Transverse colon (tissue), 4 donors: ENCODE data around the gene HMCN1. TPM values are rescaled to one million over a fixed set of nuclear protein-coding genes. Genes with fewer than 3 reads are reported as not detected.

Experiments used
- DNase-seq: peaks from one replicate; pipeline ENCODE4 v3.0.0-alpha.2; 2019
- H3K27ac ChIP-seq, 4 donors: fragments of 200-600 bp; sonication (generic); 2 replicates each; pipeline ENCODE4 v1.5.1; 2016 to 2018; ENCODE audit warnings: inconsistent platforms in 4 of 4
- H3K27me3 ChIP-seq: fragments of 200-600 bp; sonication (generic); 2 replicates; pipeline ENCODE4 v1.5.1; 2017; ENCODE audit warnings: inconsistent platforms
- H3K36me3 ChIP-seq, 4 donors: fragments of 200-600 bp; sonication (generic); 2 replicates each; pipeline ENCODE4 v1.5.1; 2017 to 2019; ENCODE audit warnings: inconsistent platforms in 4 of 4
- H3K4me1 ChIP-seq, 4 donors: fragments of 200-600 bp; sonication (generic); 2 replicates each; pipeline ENCODE4 v1.5.1; 2017 to 2020; ENCODE audit warnings: inconsistent platforms in 4 of 4
- H3K4me3 ChIP-seq, 4 donors: fragments of 200-600 bp; sonication (generic); 1 replicate in 1 of 4; 2 replicates in 3 of 4; pipeline versions ENCODE4 v1.5.1 to v1.6.1; 2017 to 2019; ENCODE audit warnings: inconsistent platforms in 4 of 4
- H3K9me3 ChIP-seq, 2 donors: fragments of 200-600 bp; sonication (generic); 2 replicates each; pipeline ENCODE4 v1.5.1; 2017 to 2019; ENCODE audit warnings: inconsistent platforms in 2 of 2
- EP300 ChIP-seq: sonication (generic); formaldehyde crosslinking; IDR thresholded peaks from one replicate; pipeline ENCODE4 v1.6.1; 2017; ENCODE audit warnings: antibody characterized with exemption, low read depth
- POLR2A ChIP-seq: fragments of 450-650 bp; IDR thresholded peaks from one replicate; pipeline ENCODE4 v1.6.1; 2016; ENCODE audit warnings: antibody characterized with exemption, mild to moderate bottlenecking, moderate library complexity
- POLR2AphosphoS5 ChIP-seq, 3 donors: sonication (generic); formaldehyde crosslinking; IDR thresholded peaks; one replicate each; pipeline ENCODE4 v1.6.1; 2016; ENCODE audit warnings: antibody characterized with exemption in 3 of 3
- WGBS, 2 donors: methylation state at CpG; one replicate each; pipeline ENCODE4 v1.1.5; 2018; ENCODE audit warnings: low coverage in 1 of 2; 5-methylcytosine and 5-hydroxymethylcytosine counted together
- in situ Hi-C, 4 donors: fragments of 200-750 bp; cut with MboI; loops; one replicate each; pipeline versions ENCODE4 v1.15.0 to v1.15.1; 2017; ENCODE audit warnings: low sequenced_read_pairs in 3 of 4, low pct_ligation_motif_present in 1 of 4, low pct_unique_long_range_greater_than_20kb in 1 of 4
- intact Hi-C: fragments of 100-400 bp; cut with DNase I; formaldehyde crosslinking; loops from one replicate; pipeline ENCODE4 v1.15.1; 2023; ENCODE audit warnings: low total_unique reads
- total RNA-seq, 4 donors: library from RNA; depleted of rRNA; stranded (reverse); fragments of >200 nt; gene quantifications; one replicate each; pipeline ENCODE4 v1.1.0, GENCODE V29; 2016
- TF ChIP-seq, protein P1 (sequence below), 5 experiments: fragments of 200-600 bp in 3 of 5; fragments of 450-650 bp in 2 of 5; sonication (generic) in 3 of 5; IDR thresholded peaks; 1 replicate in 2 of 5; 2 replicates in 3 of 5; pipeline ENCODE4 v1.5.1; 2016 to 2017; ENCODE audit warnings: antibody characterized with exemption in 5 of 5, inconsistent platforms in 3 of 5, mild to moderate bottlenecking in 2 of 5, moderate library complexity in 1 of 5

HMCN1 gene
- total RNA-seq, 4 donors from 2014 or later, result 1.1 to 2.7 (median 2.1) TPM

- WGBS, 2 donors, result 60 to 77% methylated on average over 2 of the region's 2 CpGs
- intact Hi-C loops (no loop called here), in situ Hi-C loops (no loop called here)
- Histone ChIP-seq H3K27me3 (no peaks in the 10 kb centered on the region), H3K9me3 (no peaks in the 10 kb centered on the region), H3K4me3 (no peak overlapping the region), H3K4me1 (no peaks in the 10 kb centered on the region), H3K27ac (no peak overlapping the region), H3K36me3 (no peaks in the 10 kb centered on the region)
- TF ChIP-seq POLR2AphosphoS5 (IDR thresholded peaks at IDR 0.05) (no peak), POLR2A (no peak), EP300 (no peak)
- TF ChIP-seq, protein P1, sequence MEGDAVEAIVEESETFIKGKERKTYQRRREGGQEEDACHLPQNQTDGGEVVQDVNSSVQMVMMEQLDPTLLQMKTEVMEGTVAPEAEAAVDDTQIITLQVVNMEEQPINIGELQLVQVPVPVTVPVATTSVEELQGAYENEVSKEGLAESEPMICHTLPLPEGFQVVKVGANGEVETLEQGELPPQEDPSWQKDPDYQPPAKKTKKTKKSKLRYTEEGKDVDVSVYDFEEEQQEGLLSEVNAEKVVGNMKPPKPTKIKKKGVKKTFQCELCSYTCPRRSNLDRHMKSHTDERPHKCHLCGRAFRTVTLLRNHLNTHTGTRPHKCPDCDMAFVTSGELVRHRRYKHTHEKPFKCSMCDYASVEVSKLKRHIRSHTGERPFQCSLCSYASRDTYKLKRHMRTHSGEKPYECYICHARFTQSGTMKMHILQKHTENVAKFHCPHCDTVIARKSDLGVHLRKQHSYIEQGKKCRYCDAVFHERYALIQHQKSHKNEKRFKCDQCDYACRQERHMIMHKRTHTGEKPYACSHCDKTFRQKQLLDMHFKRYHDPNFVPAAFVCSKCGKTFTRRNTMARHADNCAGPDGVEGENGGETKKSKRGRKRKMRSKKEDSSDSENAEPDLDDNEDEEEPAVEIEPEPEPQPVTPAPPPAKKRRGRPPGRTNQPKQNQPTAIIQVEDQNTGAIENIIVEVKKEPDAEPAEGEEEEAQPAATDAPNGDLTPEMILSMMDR (IDR thresholded peaks at IDR 0.05), result no peak
- DNase-seq, result no peak
These were observed 100.2 kb downstream of the HMCN1 start for GRCh38 chr1:185834371-185834905.

DNA sequence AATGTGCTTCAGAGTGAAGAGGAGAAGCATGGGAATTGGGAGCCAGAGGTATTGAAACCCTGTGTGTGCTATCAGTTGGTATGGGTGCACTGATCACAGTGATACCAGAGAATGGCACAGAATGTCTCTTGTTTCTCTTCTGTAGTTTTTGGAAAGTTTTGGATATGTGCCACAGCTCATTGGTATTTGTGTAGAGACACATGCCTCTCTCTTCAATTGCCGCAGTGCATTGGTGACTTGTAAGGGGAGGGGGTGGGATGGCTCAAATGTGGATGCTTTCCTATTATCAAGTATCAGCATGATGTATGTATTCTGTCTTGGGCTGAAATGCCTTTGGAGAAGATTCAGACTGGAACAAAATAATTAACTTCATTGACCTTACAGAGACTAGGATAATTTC, 101.0 kb downstream of the HMCN1 start:
- Histone ChIP-seq H3K4me1 (no peaks in the 10 kb centered on the region), H3K27me3 (no peaks in the 10 kb centered on the region), H3K9me3 (no peaks in the 10 kb centered on the region), H3K36me3 (no peaks in the 10 kb centered on the region), H3K4me3 (no peak overlapping the region), H3K27ac (no peak overlapping the region)
- 100% methylated on average over 1 of the region's 1 CpG for WGBS, 2 donors
- no peak for TF ChIP-seq EP300
- TF ChIP-seq POLR2A, result no peak
- no peak for TF ChIP-seq POLR2AphosphoS5 (IDR thresholded peaks at IDR 0.05)
- TF ChIP-seq, protein P1 (IDR thresholded peaks at IDR 0.05), result no peak
- no peak for DNase-seq
- in situ Hi-C loops (no loop called here), intact Hi-C loops (no loop called here)

DNA sequence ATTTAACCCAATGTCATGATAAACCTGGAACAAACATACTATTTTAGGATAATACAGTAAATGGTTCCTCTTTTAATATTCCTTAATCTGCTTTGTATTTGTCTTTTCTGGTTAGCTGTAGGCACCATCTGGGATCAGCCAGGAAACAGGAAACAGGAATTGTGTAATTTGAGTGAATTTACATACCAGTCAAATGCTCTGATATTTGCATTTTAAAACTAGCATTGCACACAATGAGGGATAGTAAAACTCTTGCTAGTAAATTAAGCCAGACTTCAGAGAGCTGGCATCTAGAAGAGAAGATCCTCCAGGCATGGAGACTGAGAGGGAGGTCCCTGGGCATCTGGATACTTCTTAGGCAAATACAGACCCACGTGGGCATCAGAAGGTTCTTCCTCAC, 103.5 kb downstream of the HMCN1 start:
- no peak for DNase-seq
- 27% methylated on average over 1 of the region's 1 CpG; no CpG with 5 or more reads in 1 of the 2 donors for WGBS, 2 donors
- TF ChIP-seq, protein P1 (IDR thresholded peaks at IDR 0.05), result no peak
- no peak for TF ChIP-seq POLR2A
- TF ChIP-seq POLR2AphosphoS5 (IDR thresholded peaks at IDR 0.05), result no peak
- H3K36me3 ChIP-seq, result no peaks in the 10 kb centered on the region
- no peak overlapping the region for H3K27ac ChIP-seq
- no peaks in the 10 kb centered on the region for H3K27me3 ChIP-seq
- in situ Hi-C loops (no loop called here), intact Hi-C loops (no loop called here)
- H3K9me3 ChIP-seq, result no peaks in the 10 kb centered on the region
- no peaks in the 10 kb centered on the region for H3K4me1 ChIP-seq
- H3K4me3 ChIP-seq, result no peak overlapping the region

DNA sequence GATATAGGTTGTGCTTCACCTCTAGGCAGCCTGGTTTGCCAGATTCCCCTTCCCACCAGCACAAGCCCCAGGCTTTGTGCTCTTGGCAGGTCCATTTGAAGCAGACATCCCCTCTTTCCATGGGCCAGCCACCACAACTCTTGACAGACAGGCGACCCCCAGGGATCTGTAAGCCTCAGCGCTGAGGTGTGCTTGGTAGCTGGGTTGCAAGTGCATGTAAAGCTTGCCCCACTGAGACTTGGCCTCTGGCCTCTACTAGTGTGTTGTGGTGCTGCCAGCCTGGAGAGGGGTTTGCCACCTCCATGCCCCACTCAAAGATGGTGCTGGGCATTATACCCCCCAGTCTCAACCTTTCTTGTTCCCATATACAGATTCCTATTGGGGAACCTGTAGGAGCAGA, 103.9 kb downstream of the HMCN1 start:
- in situ Hi-C loops, result no loop called here
- H3K36me3 ChIP-seq, result no peaks in the 10 kb centered on the region
- H3K27ac ChIP-seq, result no peak overlapping the region
- TF ChIP-seq POLR2A, result no peak
- TF ChIP-seq POLR2AphosphoS5 (IDR thresholded peaks at IDR 0.05), result no peak
- no peak for TF ChIP-seq EP300
- TF ChIP-seq, protein P1 (IDR thresholded peaks at IDR 0.05), result no peak
- no peak overlapping the region for H3K4me3 ChIP-seq
- no peak for DNase-seq
- 80% methylated on average over 2 of the region's 2 CpGs; no CpG with 5 or more reads in 1 of the 2 donors for WGBS, 2 donors
- no peaks in the 10 kb centered on the region for H3K27me3 ChIP-seq
- intact Hi-C loops, result no loop called here
- no peaks in the 10 kb centered on the region for H3K4me1 ChIP-seq
- no peaks in the 10 kb centered on the region for H3K9me3 ChIP-seq
